HG03457 (cell line): ENCODE data around the gene TMEM51.

Source experiments
- ATAC-seq: cut with Tn5 transposase; IDR thresholded peaks from one replicate; pipeline ENCODE4 v1.9.1; 2021; ENCODE audit warnings: moderate number of reproducible peaks; ENCODE audit not compliant: unreplicated experiment

Gene TMEM51

GRCh38 chr1:15153184-15153841, at the start of gene TMEM51:
TSS of gene TMEM51 (plus strand) at chr1:15153747. CDS start at chr1:15215088, 61,341 bp downstream.
- no peak for ATAC-seq

- no peak for ATAC-seq
Measured at GRCh38 chr1:15103906-15104305, 49.6 kb upstream of the TMEM51 start.

GRCh38 chr1:15104768-15105167, 48.8 kb upstream of the TMEM51 start:
- ATAC-seq, result no peak

- no peak for ATAC-seq
Measured at GRCh38 chr1:15106608-15107007, 46.9 kb upstream of the TMEM51 start.

- no peak for ATAC-seq
Measured at GRCh38 chr1:15107058-15107687, 46.4 kb upstream of the TMEM51 start.

GRCh38 chr1:15107911-15108310, 45.6 kb upstream of the TMEM51 start:
- ATAC-seq, result no peak

- ATAC-seq, result no peak
Measured at GRCh38 chr1:15110128-15110866, 43.2 kb upstream of the TMEM51 start.

GRCh38 chr1:15110867-15111230, 42.7 kb upstream of the TMEM51 start:
- no peak for ATAC-seq

- ATAC-seq, result no peak
Measured at GRCh38 chr1:15113146-15113545, 40.4 kb upstream of the TMEM51 start.

GRCh38 chr1:15114884-15115283, 38.7 kb upstream of the TMEM51 start:
- no peak for ATAC-seq

- ATAC-seq, result no peak
Measured at GRCh38 chr1:15115542-15116330, 37.8 kb upstream of the TMEM51 start.

GRCh38 chr1:15116966-15117365, 36.6 kb upstream of the TMEM51 start:
- no peak for ATAC-seq

- no peak for ATAC-seq
Measured at GRCh38 chr1:15117671-15118325, 35.7 kb upstream of the TMEM51 start.

- ATAC-seq, result no peak
Measured at GRCh38 chr1:15118579-15118978, 35.0 kb upstream of the TMEM51 start.

- no peak for ATAC-seq
Measured at GRCh38 chr1:15120251-15120945, 33.1 kb upstream of the TMEM51 start.

- no peak for ATAC-seq
Measured at GRCh38 chr1:15122331-15122730, 31.2 kb upstream of the TMEM51 start.

- no peak for ATAC-seq
Measured at GRCh38 chr1:15123270-15123669, 30.3 kb upstream of the TMEM51 start.

GRCh38 chr1:15123925-15124324, 29.6 kb upstream of the TMEM51 start:
- no peak for ATAC-seq

- ATAC-seq, result no peak
Measured at GRCh38 chr1:15124362-15125100, 29.0 kb upstream of the TMEM51 start.
